Epithelial cell of prostate (primary cell): Measurements from ENCODE around the gene PHYH.

Source experiments
- DNase-seq: peaks from one replicate; pipeline ENCODE4 v3.0.0-alpha.2; 2011; ENCODE audit warnings: low read depth, low spot score
- H3K27ac ChIP-seq: fragments of 450-650 bp; 2 replicates; pipeline ENCODE4 v1.5.1; 2017; ENCODE audit warnings: mild to moderate bottlenecking

The PHYH gene

DNA sequence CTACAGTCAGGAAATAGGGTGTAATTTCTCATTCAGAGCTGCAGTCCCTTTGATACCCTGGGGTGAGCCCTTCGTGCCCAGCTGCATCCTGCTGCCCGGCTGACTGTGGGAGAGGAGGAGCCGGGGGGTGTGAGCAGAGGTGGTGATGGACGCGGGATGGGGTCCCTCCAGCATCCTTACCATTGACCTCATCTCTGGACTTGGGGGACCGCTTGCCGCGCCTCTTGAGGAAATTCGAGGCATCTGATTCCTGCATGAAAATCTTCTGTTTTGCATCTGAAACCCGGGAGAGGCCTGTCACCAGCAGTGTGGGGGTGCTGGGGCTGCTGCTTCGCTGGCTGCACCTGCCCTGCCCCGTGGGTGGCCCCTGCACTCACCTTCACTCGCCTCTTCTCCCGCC lies 66.5 kb downstream of the PHYH start:
- DNase-seq, result no peak
- no peak overlapping the region for H3K27ac ChIP-seq

DNA sequence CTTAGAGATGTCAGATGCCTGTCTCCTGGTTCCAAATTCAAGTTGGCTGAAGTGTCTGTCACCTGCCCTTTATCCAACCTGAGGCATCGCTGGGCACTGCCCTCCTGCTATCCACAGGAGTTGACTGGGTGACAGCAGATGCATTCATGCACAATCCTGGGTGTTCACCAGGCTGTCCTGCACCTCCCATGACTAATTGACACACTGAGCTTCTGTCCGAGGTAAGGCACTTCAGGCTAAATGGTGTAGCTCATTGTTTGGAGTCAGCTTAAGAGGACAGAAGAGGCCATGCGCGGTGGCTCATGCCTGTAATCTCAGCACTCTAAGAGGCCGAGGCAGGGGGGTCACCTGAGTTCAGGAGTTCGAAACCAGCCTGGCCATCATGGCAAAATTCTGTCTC lies 68.1 kb downstream of the PHYH start:
- no peak overlapping the region for H3K27ac ChIP-seq
- DNase-seq, result no peak

- DNase-seq, result no peak
- H3K27ac ChIP-seq, result no peak overlapping the region
Observed at GRCh38 chr10:13231190-13231589, 68.7 kb downstream of the PHYH start.
